Astrocyte (in vitro differentiated cells and primary cell): ENCODE data around the gene CHST3.
"Not testable (repeated sequence)": the region's sequence is repeated elsewhere in the genome, so short reads cannot be mapped to it uniquely, and the experiment has no call there.

Source experiments
- CTCF ChIP-seq: IDR thresholded peaks from 2 replicates; pipeline ENCODE4 v1.5.1; 2011; ENCODE audit warnings: low read depth, mild to moderate bottlenecking, inconsistent platforms, low read length, moderate library complexity; ENCODE audit not compliant: insufficient read depth
- EZH2 ChIP-seq: IDR thresholded peaks from 2 replicates; pipeline ENCODE4 v1.6.1; 2012; ENCODE audit warnings: mild to moderate bottlenecking, low read length, inconsistent platforms; ENCODE audit not compliant: insufficient read depth

- not testable (repeated sequence) for TF ChIP-seq CTCF, EZH2
These were observed 68.4 kb downstream of the CHST3 start for GRCh38 chr10:72032409-72033162.
